GM23338 (cell line): ENCODE measurements around the gene NGEF. TPM values are rescaled to one million over a fixed set of nuclear protein-coding genes. Genes with fewer than 3 reads are reported as not detected.

Experiments
- ATAC-seq: fragments of 200-7000 bp; cut with Tn5 transposase; 3 replicates; pipeline ENCODE4 v1.9.1; 2020
- DNase-seq: peaks from one replicate; pipeline ENCODE4 v3.0.0-alpha.2; 2015; ENCODE audit warnings: low spot score
- H2AFZ ChIP-seq: fragments of 200-600 bp; sonication (generic); 2 replicates; pipeline ENCODE4 v1.8.0; 2016; ENCODE audit warnings: antibody characterized with exemption, mild to moderate bottlenecking, moderate library complexity
- H3F3A ChIP-seq: fragments of 200-600 bp; sonication (generic); replicated peaks from 2 replicates; pipeline ENCODE4 v1.8.0; 2017; ENCODE audit warnings: antibody characterized with exemption, mixed run types, low read depth
- H3K27ac ChIP-seq: fragments of 200-600 bp; sonication (generic); 2 replicates; pipeline ENCODE4 v1.6.1; 2016; ENCODE audit warnings: low read depth
- H3K27me3 ChIP-seq: fragments of 200-600 bp; sonication (generic); 2 replicates; pipeline ENCODE4 v1.8.0; 2016; ENCODE audit warnings: mild to moderate bottlenecking, mixed run types, moderate library complexity; ENCODE audit not compliant: insufficient read depth
- H3K36me3 ChIP-seq: fragments of 200-600 bp; sonication (generic); 2 replicates; pipeline ENCODE4 v1.8.0; 2016; ENCODE audit warnings: mild to moderate bottlenecking; ENCODE audit not compliant: insufficient read depth
- H3K4me1 ChIP-seq: fragments of 200-600 bp; sonication (generic); 2 replicates; pipeline ENCODE4 v1.8.0; 2016; ENCODE audit warnings: mild to moderate bottlenecking, moderate library complexity; ENCODE audit not compliant: insufficient read depth
- H3K4me2 ChIP-seq: fragments of 200-600 bp; sonication (generic); 2 replicates; pipeline ENCODE4 v1.7.1; 2017; ENCODE audit warnings: mixed run types
- H3K4me3 ChIP-seq: fragments of 200-600 bp; sonication (generic); 2 replicates; pipeline ENCODE4 v1.6.1; 2016; ENCODE audit warnings: mixed run types
- H3K79me2 ChIP-seq: fragments of 200-600 bp; sonication (generic); replicated peaks from 2 replicates; pipeline ENCODE4 v1.8.0; 2017; ENCODE audit warnings: mild to moderate bottlenecking; ENCODE audit not compliant: insufficient read depth
- H3K9me2 ChIP-seq: fragments of 200-600 bp; sonication (generic); 2 replicates; pipeline ENCODE4 v1.8.0; 2017; ENCODE audit not compliant: insufficient read depth
- H4K20me1 ChIP-seq: fragments of 200-600 bp; sonication (generic); replicated peaks from 2 replicates; pipeline ENCODE4 v1.8.0; 2017; ENCODE audit warnings: mild to moderate bottlenecking; ENCODE audit not compliant: insufficient read depth
- H3K27ac Mint-ChIP-seq: 2 replicates; pipeline ENCODE4 v1.8.0; 2020; ENCODE audit warnings: inconsistent platforms, mild to moderate bottlenecking, moderate library complexity, mixed read lengths
- H3K27me3 Mint-ChIP-seq: 3 replicates; pipeline ENCODE4 v1.8.0; 2022; ENCODE audit warnings: low read depth, mild to moderate bottlenecking, moderate library complexity, mixed read lengths, inconsistent platforms; ENCODE audit not compliant: insufficient read depth, poor library complexity
- H3K36me3 Mint-ChIP-seq: 3 replicates; pipeline ENCODE4 v1.8.0; 2021; ENCODE audit warnings: low read depth, mild to moderate bottlenecking, inconsistent platforms, moderate library complexity, mixed read lengths
- H3K4me1 Mint-ChIP-seq: 3 replicates; pipeline ENCODE4 v1.8.0; 2020; ENCODE audit warnings: mild to moderate bottlenecking, inconsistent platforms, mixed read lengths
- H3K4me3 Mint-ChIP-seq: 3 replicates; pipeline ENCODE4 v1.8.0; 2021; ENCODE audit warnings: moderate library complexity, mild to moderate bottlenecking, inconsistent platforms, mixed read lengths
- H3K9me3 Mint-ChIP-seq: 3 replicates; pipeline ENCODE4 v1.8.0; 2020; ENCODE audit warnings: moderate library complexity, mild to moderate bottlenecking, inconsistent platforms, mixed read lengths
- CREB1 ChIP-seq: fragments of 250-450 bp; sonication (Bioruptor Pico); IDR thresholded peaks from 2 replicates; pipeline ENCODE4 v1.5.0; 2020; ENCODE audit warnings: low read depth, mild to moderate bottlenecking, moderate library complexity
- CTCF ChIP-seq, 2 experiments: fragments of 200-600 bp in 1 of 2; sonication (generic) in 1 of 2; conservative IDR thresholded peaks; 2 replicates each; pipeline versions ENCODE4 v1.5.1 to v1.6.1; 2016 to 2017; ENCODE audit warnings: antibody characterized with exemption in 2 of 2, low read depth in 2 of 2, mild to moderate bottlenecking in 2 of 2, moderate library complexity in 1 of 2
- ETS1 ChIP-seq: IDR thresholded peaks from 2 replicates; pipeline ENCODE4 v1.6.1; 2016; ENCODE audit warnings: antibody characterized with exemption
- EZH2 ChIP-seq: fragments of 200-600 bp; sonication (generic); IDR thresholded peaks from one replicate; pipeline ENCODE4 v1.8.0; 2017; ENCODE audit warnings: antibody characterized with exemption, mild to moderate bottlenecking, low read depth; ENCODE audit not compliant: unreplicated experiment
- EZH2phosphoT487 ChIP-seq: fragments of 200-600 bp; sonication (generic); IDR thresholded peaks from one replicate; pipeline ENCODE4 v1.8.1; 2018; ENCODE audit warnings: antibody characterized with exemption; ENCODE audit not compliant: unreplicated experiment
- JUNB ChIP-seq: IDR thresholded peaks from one replicate; pipeline ENCODE4 v1.6.1; 2016; ENCODE audit warnings: antibody characterized with exemption; ENCODE audit not compliant: unreplicated experiment
- NANOG ChIP-seq: IDR thresholded peaks from 2 replicates; pipeline ENCODE4 v1.6.1; 2016; ENCODE audit warnings: antibody characterized with exemption, borderline replicate concordance
- POLR2AphosphoS5 ChIP-seq: IDR thresholded peaks from 2 replicates; pipeline ENCODE4 v1.6.1; 2016; ENCODE audit warnings: antibody characterized with exemption, low read depth
- STAT1 ChIP-seq: IDR thresholded peaks from one replicate; pipeline ENCODE4 v1.6.1; 2016; ENCODE audit warnings: antibody characterized with exemption; ENCODE audit not compliant: unreplicated experiment
- ZNF114 ChIP-seq: fragments of 250-450 bp; sonication (Bioruptor Pico); IDR thresholded peaks from 2 replicates; pipeline ENCODE4 v1.5.0; 2020; ENCODE audit warnings: mild to moderate bottlenecking, moderate library complexity
- ZNF331 ChIP-seq: fragments of 250-450 bp; sonication (Bioruptor Pico); IDR thresholded peaks from 2 replicates; pipeline ENCODE4 v1.5.0; 2020; ENCODE audit warnings: low read depth, mild to moderate bottlenecking, moderate library complexity
- ZNF462 ChIP-seq: fragments of 250-450 bp; sonication (Bioruptor Pico); IDR thresholded peaks from 2 replicates; pipeline ENCODE4 v1.5.0; 2020; ENCODE audit warnings: mild to moderate bottlenecking, moderate library complexity
- polyA plus RNA-seq: library from polyadenylated mRNA; unstranded; fragments of >200 nt; fragmentation: Nextera tagmentation; extraction: Ambion mirVana; gene quantifications from 2 replicates; pipeline ENCODE4 v1.2.1, GENCODE V29; 2016
- total RNA-seq: library from RNA; depleted of rRNA; stranded (reverse); fragments of >200 nt; shearing (Covaris generic); gene quantifications from 2 replicates; pipeline ENCODE4 v1.2.3, GENCODE V29; 2014

NGEF gene
- total and polyA plus RNA-seq, 2 experiments from 2014 or later: 1.8 to 5.4 TPM

GRCh38 chr2:233056961-233057605 is 44.0 kb upstream of the NGEF start (continued):
- TF ChIP-seq EZH2 (no peak), CTCF (conservative IDR thresholded peaks at IDR 0.05; ENCODE audit: low read depth in 2 of 2) (no peak), CREB1 (CRISPR knock-in tag) (no peak)

- Histone ChIP-seq H3K4me3 (no peak overlapping the region), H2AFZ (no peak overlapping the region), H3K4me1 (peaks cover 19% of the 10 kb centered on the region), H3K79me2 (no peaks in the 10 kb centered on the region), H3K4me2 (no peak overlapping the region), H3F3A (0 out of 2 replicates have a peak, but pooled peaks cover 7% of the 10 kb centered on the region), H3K9me2 (no peaks in the 10 kb centered on the region), H3K27me3 (no peaks in the 10 kb centered on the region), H3K36me3 (no peaks in the 10 kb centered on the region), H4K20me1 (no peaks in the 10 kb centered on the region), H3K27ac (no peak overlapping the region)
- Mint-ChIP-seq H3K4me1 (peaks cover 28% of the 10 kb centered on the region), H3K27me3 (peaks cover 8% of the 10 kb centered on the region), H3K36me3 (no peaks in the 10 kb centered on the region), H3K4me3 (no peak overlapping the region), H3K27ac (no peak overlapping the region), H3K9me3 (no peaks in the 10 kb centered on the region)
- no peak for DNase-seq
- no peak for ATAC-seq
- TF ChIP-seq STAT1 (no peak), ZNF331 (CRISPR knock-in tag) (no peak), EZH2 (no peak), ZNF114 (CRISPR knock-in tag) (no peak), CREB1 (CRISPR knock-in tag) (no peak), CTCF (conservative IDR thresholded peaks at IDR 0.05; ENCODE audit: low read depth in 2 of 2) (no peak), JUNB (no peak), NANOG (no peak), POLR2AphosphoS5 (no peak), EZH2phosphoT487 (no peak), ZNF462 (CRISPR knock-in tag) (no peak), ETS1 (no peak)
These were observed 42.3 kb upstream of the NGEF start for GRCh38 chr2:233055362-233055761.
